Measurements from ENCODE around the gene TGM2. TPM values are rescaled to one million over a fixed set of nuclear protein-coding genes. Genes with fewer than 3 reads are reported as not detected.

The TGM2 gene
- polyA plus RNA-seq, 1 donor (not counting 4 experiments of a cell fraction or from before 2014, with no cell fraction given), result 18.7 TPM

GRCh38 chr20:38113401-38114325 lies 51.4 kb downstream of the TGM2 start:
- Histone ChIP-seq H3K27ac (ENCODE audit: control insufficient read depth, insufficient read depth, low read length) (no peak overlapping the region), H3K36me3 (ENCODE audit: control insufficient read depth in 2 of 2, extremely low read depth in 1 of 2, insufficient read depth in 2 of 2, low read length in 2 of 2) (no peaks in the 10 kb centered on the region), H2AFZ (ENCODE audit: control insufficient read depth, low read length) (no peak overlapping the region), H3K4me3 (ENCODE audit: control insufficient read depth in 2 of 3, extremely low read depth in 1 of 3, insufficient read depth in 2 of 3, low read depth in 1 of 3, low read length in 3 of 3) (no peak overlapping the region), H3K4me2 (ENCODE audit: control insufficient read depth, extremely low read depth, insufficient read depth, low read depth, low read length) (no peak overlapping the region), H3K79me2 (ENCODE audit: control insufficient read depth, insufficient read depth, low read length) (no peaks in the 10 kb centered on the region), H3K9me3 (ENCODE audit: control insufficient read depth, low read depth, low read length) (no peaks in the 10 kb centered on the region), H3K4me1 (ENCODE audit: control insufficient read depth, extremely low read depth, insufficient read depth, low read length) (peaks cover 30% of the 10 kb centered on the region), H4K20me1 (ENCODE audit: control insufficient read depth, extremely low read depth, insufficient read depth, low read length) (no peaks in the 10 kb centered on the region), H3K9ac (ENCODE audit: control insufficient read depth, extremely low read depth, insufficient read depth, low read length) (no peak overlapping the region), H3K9me1 (ENCODE audit: control insufficient read depth, extremely low read depth, insufficient read depth, low read length) (no peaks in the 10 kb centered on the region), H3K27me3 (ENCODE audit: control insufficient read depth, extremely low read depth, insufficient read depth, low read length) (no peaks in the 10 kb centered on the region)
- DNase-seq (ENCODE audit: low read depth, low spot score) (no peak), FAIRE-seq (no peak)
- TF ChIP-seq EZH2 (IDR thresholded peaks at IDR 0.05; ENCODE audit: low read length) (no peak), CTCF (optimal IDR thresholded peaks at IDR 0.05 in 1 of 3, IDR thresholded peaks at IDR 0.05 in 1 of 3, conservative IDR thresholded peaks at IDR 0.05 in 1 of 3; ENCODE audit: extremely low read depth in 1 of 3, insufficient read depth in 2 of 3, low read length in 3 of 3) (peak in 2 of 3 experiments; percentile 18 to 50)
- dilution Hi-C loops (cut with MboI; ENCODE audit: extremely low pct_ligation_motif_present, low sequenced_read_pairs), result no loop called here

- Histone ChIP-seq H3K9me1 (ENCODE audit: control insufficient read depth, extremely low read depth, insufficient read depth, low read length) (no peaks in the 10 kb centered on the region), H3K9ac (ENCODE audit: control insufficient read depth, extremely low read depth, insufficient read depth, low read length) (no peak overlapping the region), H4K20me1 (ENCODE audit: control insufficient read depth, extremely low read depth, insufficient read depth, low read length) (no peaks in the 10 kb centered on the region), H3K4me2 (ENCODE audit: control insufficient read depth, extremely low read depth, insufficient read depth, low read depth, low read length) (no peak overlapping the region), H3K9me3 (ENCODE audit: control insufficient read depth, low read depth, low read length) (no peaks in the 10 kb centered on the region), H3K79me2 (ENCODE audit: control insufficient read depth, insufficient read depth, low read length) (no peaks in the 10 kb centered on the region), H3K36me3 (ENCODE audit: control insufficient read depth in 2 of 2, extremely low read depth in 1 of 2, insufficient read depth in 2 of 2, low read length in 2 of 2) (no peaks in the 10 kb centered on the region), H3K27ac (ENCODE audit: control insufficient read depth, insufficient read depth, low read length) (no peak overlapping the region), H3K27me3 (ENCODE audit: control insufficient read depth, extremely low read depth, insufficient read depth, low read length) (no peaks in the 10 kb centered on the region), H2AFZ (ENCODE audit: control insufficient read depth, low read length) (no peak overlapping the region), H3K4me3 (ENCODE audit: control insufficient read depth in 2 of 3, extremely low read depth in 1 of 3, insufficient read depth in 2 of 3, low read depth in 1 of 3, low read length in 3 of 3) (no peak overlapping the region), H3K4me1 (ENCODE audit: control insufficient read depth, extremely low read depth, insufficient read depth, low read length) (peaks cover 27% of the 10 kb centered on the region)
- no peak for TF ChIP-seq EZH2 (IDR thresholded peaks at IDR 0.05; ENCODE audit: low read length)
- no peak for DNase-seq (ENCODE audit: low read depth, low spot score)
- no peak for FAIRE-seq
- dilution Hi-C loops (cut with MboI; ENCODE audit: extremely low pct_ligation_motif_present, low sequenced_read_pairs), result no loop called here
These were observed 52.2 kb downstream of the TGM2 start for GRCh38 chr20:38112930-38113294.
